Adipose tissue (tissue), 3 donors: Measurements from ENCODE around the gene CBR3. TPM values are rescaled to one million over a fixed set of nuclear protein-coding genes. Genes with fewer than 3 reads are reported as not detected.
A peak's percentile ranks its signal among the peaks of the same experiment; 100 is the strongest.
"Not testable (repeated sequence)": the region's sequence is repeated elsewhere in the genome, so short reads cannot be mapped to it uniquely, and the experiment has no call there.

Experiments used
- H3K27ac ChIP-seq: one replicate; pipeline ENCODE4 v1.5.1; 2013; ENCODE audit warnings: low read depth, low read length
- WGBS, 3 donors: extraction: QIAGEN DNeasy Blood & Tissue Kit; methylation state at CpG; one replicate each; pipeline ENCODE4 v1.1.7; 2013; 5-methylcytosine and 5-hydroxymethylcytosine counted together
- polyA plus RNA-seq, 3 donors: library from polyadenylated mRNA; stranded (reverse); fragments of 200-250 nt; gene quantifications; one replicate each; pipeline ENCODE4 v1.2.3, GENCODE V29; 2013
- donor health status: healthy with polysubstance abuse.
- donor health status: Bipolar disorder and iron deficiency.
- donor health status: healthy.

The CBR3 gene
- polyA plus RNA-seq, 3 donors: 1.6 to 28.8 (median 21.3) TPM

GRCh38 chr21:36144233-36144632 lies 9.4 kb downstream of the CBR3 start:
- 82 to 86% (median 84%) methylated on average over 4 to 5 of the region's 6 CpGs for WGBS, 3 donors
- not testable (repeated sequence) for H3K27ac ChIP-seq

- no peak overlapping the region for H3K27ac ChIP-seq
- WGBS, 3 donors: 58 to 77% (median 61%) methylated on average over 3 of the region's 3 CpGs
These were observed 10.4 kb downstream of the CBR3 start for GRCh38 chr21:36145259-36145658.

- 90 to 94% (median 93%) methylated on average over 5 of the region's 5 CpGs for WGBS, 3 donors
- no peak overlapping the region for H3K27ac ChIP-seq
These were observed 13.0 kb downstream of the CBR3 start for GRCh38 chr21:36147911-36148310.

- no peak overlapping the region for H3K27ac ChIP-seq
- 96 to 98% (median 96%) methylated on average over 3 of the region's 3 CpGs for WGBS, 3 donors
These were observed 14.0 kb downstream of the CBR3 start for GRCh38 chr21:36148886-36149285.

- H3K27ac ChIP-seq: no peak overlapping the region
- 51 to 80% (median 54%) methylated on average over 7 of the region's 7 CpGs for WGBS, 3 donors
These were observed 15.2 kb downstream of the CBR3 start for GRCh38 chr21:36149788-36150711.

- no peak overlapping the region for H3K27ac ChIP-seq
- 2 to 10% (median 8%) methylated on average over 47 to 53 of the region's 53 CpGs for whole genome bisulfite sequencing, 3 donors
These were observed 20.9 kb downstream of the CBR3 start for GRCh38 chr21:36155603-36156338.

GRCh38 chr21:36156339-36156814 lies 21.5 kb downstream of the CBR3 start:
- 0 to 1% (median 1%) methylated on average over 28 to 43 of the region's 43 CpGs for WGBS, 3 donors
- H3K27ac ChIP-seq: peak overlapping the region; percentile 11

- peak within 1 kb of the TSS; percentile 11 for H3K27ac ChIP-seq
- 1 to 3% (median 1%) methylated on average over 55 to 83 of the region's 83 CpGs for WGBS, 3 donors
These were observed 22.2 kb downstream of the CBR3 start, which contains the start of gene DOP1B for GRCh38 chr21:36156815-36157670. TSS of gene DOP1B (plus strand) at chr21:36156824. CDS start at chr21:36164734, 7,910 bp downstream.

GRCh38 chr21:36159356-36159921 lies 24.6 kb downstream of the CBR3 start:
- H3K27ac ChIP-seq: no peak overlapping the region
- 52 to 87% (median 61%) methylated on average over 12 to 13 of the region's 13 CpGs for WGBS, 3 donors

- H3K27ac ChIP-seq: no peak overlapping the region
- 93 to 97% (median 97%) methylated on average over 2 of the region's 2 CpGs for WGBS, 3 donors
These were observed 25.9 kb downstream of the CBR3 start for GRCh38 chr21:36160850-36161178.

GRCh38 chr21:36162631-36163030 lies 27.8 kb downstream of the CBR3 start:
- WGBS, 3 donors: 91 to 97% (median 94%) methylated on average over 5 of the region's 5 CpGs
- no peak overlapping the region for H3K27ac ChIP-seq

- WGBS, 3 donors: 43 to 62% (median 53%) methylated on average over 10 of the region's 10 CpGs
- no peak overlapping the region for H3K27ac ChIP-seq
These were observed 29.2 kb downstream of the CBR3 start for GRCh38 chr21:36163750-36164741.

- no peak overlapping the region for H3K27ac ChIP-seq
- WGBS, 3 donors: 92 to 96% (median 94%) methylated on average over 11 of the region's 11 CpGs
These were observed 30.5 kb downstream of the CBR3 start for GRCh38 chr21:36165356-36165755.

- no peak overlapping the region for H3K27ac ChIP-seq
- 67 to 88% (median 69%) methylated on average over 7 of the region's 7 CpGs for WGBS, 3 donors
These were observed 31.8 kb downstream of the CBR3 start for GRCh38 chr21:36166705-36167104.

GRCh38 chr21:36167541-36167940 lies 32.7 kb downstream of the CBR3 start:
- 60 to 93% (median 67%) methylated on average over 4 of the region's 4 CpGs for WGBS, 3 donors
- H3K27ac ChIP-seq: no peak overlapping the region

- WGBS, 3 donors: 79 to 94% (median 86%) methylated on average over 19 of the region's 19 CpGs
- H3K27ac ChIP-seq: no peak overlapping the region
These were observed 34.7 kb downstream of the CBR3 start for GRCh38 chr21:36169470-36170128.
